GM20431 (cell line): ENCODE data around the gene CPXM2.

Experiments
- in situ Hi-C: fragments of 300-500 bp; cut with MseI, MboI; formaldehyde crosslinking; loops from one replicate; pipeline ENCODE4 v1.15.0; 2020; ENCODE audit warnings: low sequenced_read_pairs; ENCODE audit not compliant: unreplicated experiment

The CPXM2 gene

DNA sequence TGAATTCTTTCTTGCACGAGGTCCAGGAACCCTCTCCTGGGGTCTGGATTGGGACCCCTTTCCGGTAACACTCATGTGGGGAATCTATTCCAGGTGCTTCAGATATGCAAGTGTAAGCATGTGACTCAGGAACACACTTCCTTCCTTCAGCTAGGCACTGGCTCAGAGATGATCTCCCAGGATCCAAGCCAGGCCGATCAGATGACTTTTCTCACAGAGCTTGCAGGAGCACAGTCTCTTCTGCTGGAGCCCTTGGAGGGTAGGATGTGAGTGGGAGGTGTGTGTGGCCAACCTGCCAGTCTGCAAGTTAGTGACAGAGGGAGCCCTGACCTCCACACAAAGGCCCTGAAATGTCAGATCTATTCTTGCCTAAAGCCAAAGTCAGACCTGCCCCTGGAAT is 108.3 kb downstream of the CPXM2 start:
- in situ Hi-C loops, result no loop called here

GRCh38 chr10:123782549-123782948 is 109.1 kb downstream of the CPXM2 start:
- in situ Hi-C loops, result no loop called here

DNA sequence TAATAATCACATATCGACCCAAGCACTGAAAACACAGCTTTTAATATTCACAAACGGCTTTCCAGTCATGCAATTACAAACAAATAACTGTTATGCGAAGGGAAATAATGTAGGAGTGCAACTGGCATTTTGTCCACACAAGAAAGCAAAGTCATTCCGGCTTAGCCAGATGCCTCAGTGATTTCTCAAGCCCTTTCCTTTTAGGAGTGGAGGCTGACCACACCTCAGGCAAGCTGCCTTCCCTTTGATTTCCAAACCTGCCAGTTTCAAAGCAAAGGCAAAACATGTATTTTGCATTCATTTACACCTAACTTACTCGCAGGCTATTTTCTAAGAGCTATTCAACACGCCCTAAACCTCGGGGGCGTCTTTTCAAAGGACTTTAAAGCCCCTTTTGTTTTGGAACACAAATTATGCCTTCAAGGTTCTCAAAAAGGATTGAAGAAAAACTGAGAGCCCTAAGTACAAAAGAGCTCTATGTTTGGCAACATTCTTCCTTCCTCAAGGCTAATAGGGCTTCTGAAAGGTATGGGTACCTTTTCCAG is 109.6 kb downstream of the CPXM2 start:
- in situ Hi-C loops, result no loop called here

GRCh38 chr10:123781324-123781900 is 110.2 kb downstream of the CPXM2 start:
- in situ Hi-C loops, result no loop called here

DNA sequence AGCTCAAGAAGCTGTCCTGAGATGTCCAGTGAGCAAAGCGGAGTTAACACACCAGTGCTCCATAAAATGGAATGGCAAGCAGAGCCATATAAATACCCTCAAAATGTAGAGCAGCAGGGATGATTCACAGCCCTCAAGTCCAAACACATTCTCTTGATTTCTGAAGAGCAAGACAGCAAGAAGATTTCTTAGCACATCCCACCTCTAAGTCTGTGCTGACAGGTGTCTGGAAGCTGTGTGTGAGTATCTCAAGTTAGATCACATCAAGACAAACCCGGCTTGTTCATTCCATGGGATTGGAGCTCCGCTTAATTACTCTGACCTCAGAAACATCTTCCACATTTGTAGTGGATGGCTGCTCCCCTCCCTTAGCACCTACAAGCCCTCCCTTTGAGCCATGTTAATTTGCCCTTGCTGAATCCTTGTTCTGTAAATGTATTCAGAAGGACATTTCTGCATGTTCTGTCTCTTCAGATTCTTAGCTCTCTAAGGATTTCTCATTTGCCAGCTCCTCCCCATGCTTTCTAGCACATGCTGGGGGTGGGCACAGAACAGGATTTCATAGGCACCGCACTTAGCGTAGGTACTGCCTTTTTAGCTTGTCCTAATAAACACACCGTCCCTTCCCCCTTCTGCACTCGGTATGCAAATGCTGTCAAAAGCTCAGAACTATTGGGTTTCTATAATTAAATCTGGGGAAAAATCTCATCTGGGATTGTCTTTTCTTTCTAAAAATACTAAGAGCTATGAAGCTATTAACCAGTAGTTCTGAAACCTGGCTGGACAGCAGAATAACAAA is 112.7 kb downstream of the CPXM2 start:
- in situ Hi-C loops, result no loop called here

DNA sequence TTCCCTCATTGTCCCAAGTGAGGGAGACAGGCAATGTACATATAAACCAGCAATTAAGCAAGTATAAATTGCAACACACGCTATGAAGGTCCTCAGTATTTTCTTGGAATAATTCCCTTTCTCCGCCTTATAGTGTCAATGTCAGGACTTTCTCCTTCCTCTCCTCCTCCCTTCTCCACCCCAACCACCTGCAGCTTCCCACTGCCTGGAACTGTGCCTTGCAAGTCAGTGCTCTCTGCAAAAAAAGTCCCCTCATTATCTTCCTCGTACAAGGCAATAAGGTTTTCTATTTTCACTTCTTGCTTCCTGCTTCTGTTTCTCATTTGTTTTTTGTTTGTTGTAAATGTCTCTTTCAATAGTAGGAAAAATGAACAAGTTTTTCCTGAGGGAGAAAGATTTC is 113.7 kb downstream of the CPXM2 start:
- in situ Hi-C loops, result no loop called here

GRCh38 chr10:123774132-123774742 is 117.4 kb downstream of the CPXM2 start:
- in situ Hi-C loops, result no loop called here

- in situ Hi-C loops, result no loop called here
These were observed 118.7 kb downstream of the CPXM2 start for GRCh38 chr10:123772645-123773508.

GRCh38 chr10:123771877-123772644 is 119.5 kb downstream of the CPXM2 start:
- in situ Hi-C loops, result no loop called here

DNA sequence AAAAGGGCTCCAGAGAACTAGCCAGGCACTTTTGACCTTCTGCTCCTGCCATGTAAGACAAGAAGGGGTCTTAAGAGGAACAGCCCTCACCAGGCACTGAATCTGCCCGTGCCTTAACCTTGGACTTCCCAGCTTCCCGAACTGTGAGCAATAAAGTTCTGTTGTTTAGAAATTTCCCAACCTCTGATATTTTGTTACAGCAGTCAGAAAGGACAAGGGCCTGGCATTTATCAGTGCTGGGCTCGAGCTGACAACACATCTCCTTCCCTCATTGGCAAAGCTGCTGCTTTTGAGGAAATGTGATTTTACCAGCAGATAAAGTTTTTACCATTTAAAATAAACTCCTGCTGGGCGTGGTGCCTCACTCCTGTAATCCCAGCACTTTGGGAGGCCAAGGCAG is 122.0 kb downstream of the CPXM2 start:
- in situ Hi-C loops, result no loop called here

GRCh38 chr10:123766761-123767160 is 124.8 kb downstream of the CPXM2 start:
- in situ Hi-C loops, result no loop called here

DNA sequence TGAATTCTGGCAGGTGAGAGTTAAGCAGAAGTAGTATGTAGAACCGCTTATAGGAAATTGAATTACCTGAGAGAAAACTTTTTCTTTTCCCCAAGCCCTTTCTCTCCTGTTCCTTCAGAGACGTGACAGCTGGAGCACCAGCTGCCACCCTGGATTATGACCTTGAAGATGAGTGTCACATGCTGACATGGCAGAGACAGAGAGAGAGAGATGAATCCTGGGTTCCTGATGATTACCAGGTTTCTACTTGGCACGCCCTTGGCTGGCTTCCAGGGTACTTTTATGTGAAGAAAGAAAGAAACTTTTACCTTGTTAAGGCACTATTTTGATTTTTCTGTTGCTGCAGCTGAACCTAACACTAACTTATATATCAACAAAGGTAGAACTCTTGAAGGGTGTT is 125.6 kb downstream of the CPXM2 start:
- in situ Hi-C loops, result no loop called here

DNA sequence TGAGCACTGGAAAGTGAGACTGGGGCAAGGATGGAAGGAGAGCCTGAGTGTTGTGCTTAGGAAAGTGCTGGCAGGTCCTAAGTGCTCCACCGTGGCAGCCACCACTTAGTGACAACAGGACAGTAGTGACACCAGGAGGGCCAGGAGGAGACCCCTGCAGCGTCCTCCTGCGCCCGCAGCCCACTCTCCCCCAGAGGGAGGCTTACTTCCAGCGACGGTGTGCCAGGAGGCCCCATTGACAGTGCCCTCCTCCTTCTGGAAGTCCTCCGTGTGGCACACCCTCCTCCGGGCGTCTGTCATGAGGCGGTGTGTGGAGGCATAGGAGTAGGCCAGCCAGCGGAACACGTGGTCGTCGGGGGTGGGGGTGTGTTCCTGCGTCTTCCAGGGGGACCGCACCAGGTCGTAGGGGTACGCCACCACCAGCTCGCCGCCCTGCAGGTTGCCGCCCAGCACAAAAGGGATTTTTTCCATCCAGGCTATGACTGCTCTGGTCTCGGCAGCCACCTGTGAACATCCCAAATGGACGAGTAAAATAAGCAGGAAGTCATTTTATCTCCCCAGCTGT is 129.9 kb downstream of the CPXM2 start:
- in situ Hi-C loops, result no loop called here

DNA sequence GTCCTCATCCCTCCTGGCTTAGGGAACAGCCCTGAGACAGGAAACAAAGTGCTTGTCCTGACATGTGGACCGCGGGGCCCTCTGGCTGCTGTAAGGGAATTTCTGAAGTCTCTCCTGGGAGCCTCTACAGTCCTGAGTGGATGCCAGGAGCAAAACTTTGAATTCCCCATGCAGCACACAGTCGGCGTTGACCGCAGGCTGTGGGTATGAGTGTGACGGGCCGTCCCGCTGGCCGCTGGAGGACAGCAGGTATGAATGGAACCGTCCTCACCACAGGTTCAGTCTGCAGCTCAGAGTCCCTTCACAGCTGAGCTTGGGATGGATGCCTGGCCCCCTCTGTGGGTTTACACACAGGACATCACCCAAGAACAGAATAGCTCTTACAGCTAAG is 130.6 kb downstream of the CPXM2 start:
- in situ Hi-C loops, result no loop called here

DNA sequence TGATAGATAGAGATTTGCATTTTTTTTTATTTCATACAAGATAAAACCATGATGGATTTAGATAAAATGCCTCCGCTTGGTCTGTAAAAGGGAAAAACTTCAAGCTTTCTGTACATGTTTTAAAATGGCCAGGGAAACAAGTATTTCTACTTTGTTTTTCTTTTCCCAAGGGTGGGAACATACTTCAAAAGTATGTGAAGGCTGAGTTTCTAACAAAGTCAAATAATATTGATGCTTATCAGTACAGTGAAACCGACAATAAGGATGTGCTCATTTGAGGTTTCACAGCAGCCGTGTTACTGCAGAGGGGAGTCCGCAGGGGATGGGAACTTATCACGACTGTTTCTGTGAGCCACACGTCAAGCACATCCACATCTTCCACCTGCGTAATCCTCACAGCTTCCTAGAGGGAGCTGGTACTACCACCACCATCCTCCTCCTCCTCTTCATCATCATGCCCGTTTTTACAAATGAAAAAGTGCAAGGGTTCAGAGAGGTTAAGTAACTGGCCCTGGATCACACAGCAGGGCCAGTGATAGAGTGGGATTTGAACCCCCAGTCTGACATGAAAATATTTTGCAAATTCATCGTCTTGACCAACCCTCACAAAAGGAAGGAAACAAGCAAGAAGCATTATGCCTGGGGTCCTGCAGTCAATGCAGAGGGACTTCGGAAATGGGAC is 131.1 kb downstream of the CPXM2 start:
- in situ Hi-C loops, result no loop called here

DNA sequence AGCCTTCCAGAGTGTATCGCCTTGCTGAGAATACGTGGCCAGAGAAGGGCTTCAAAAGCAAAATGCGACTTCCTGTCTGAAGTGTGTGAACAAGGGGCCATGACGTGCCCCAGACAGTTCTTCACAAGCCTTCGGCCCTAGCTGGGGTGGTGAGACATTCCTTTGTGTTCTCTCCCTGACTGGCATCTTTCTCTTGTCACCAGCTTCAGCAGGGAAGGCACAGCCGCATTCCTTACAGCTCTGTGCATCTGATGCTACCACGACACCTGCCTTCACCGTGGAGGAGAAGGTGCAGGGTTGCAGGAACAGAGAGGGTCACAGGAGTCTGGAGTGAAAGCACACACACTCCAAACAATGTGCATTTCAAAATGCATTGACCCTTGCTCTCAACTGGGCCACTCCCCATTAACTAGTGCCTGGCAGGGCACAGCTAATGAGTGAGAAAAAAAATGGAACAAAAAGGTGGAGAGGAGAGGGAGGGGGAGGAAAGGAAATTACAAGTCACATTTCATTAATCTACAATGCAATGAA is 132.0 kb downstream of the CPXM2 start:
- in situ Hi-C loops, result no loop called here

DNA sequence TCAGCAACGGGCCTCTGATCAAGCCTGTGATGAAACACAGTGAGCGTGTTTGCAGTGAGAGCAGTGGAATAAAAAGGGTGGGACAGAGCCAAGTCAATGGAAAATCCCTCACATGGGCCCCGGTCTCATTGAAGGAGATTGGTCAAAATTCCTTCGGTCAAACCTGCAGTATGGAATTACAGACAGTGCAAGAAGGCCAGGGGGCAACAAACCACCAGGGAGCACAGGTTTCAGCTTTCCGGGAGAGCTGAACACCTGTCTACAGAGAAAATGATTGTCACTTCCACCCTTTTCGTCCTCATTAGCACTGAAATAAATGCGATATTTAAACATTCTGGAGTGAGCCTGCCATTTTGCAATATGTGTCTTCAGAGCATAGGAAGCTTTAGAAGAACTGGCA is 132.6 kb downstream of the CPXM2 start:
- in situ Hi-C loops, result no loop called here

GRCh38 chr10:123757853-123758252 is 133.8 kb downstream of the CPXM2 start:
- in situ Hi-C loops, result no loop called here

GRCh38 chr10:123755061-123755460 is 136.5 kb downstream of the CPXM2 start:
- in situ Hi-C loops, result no loop called here
